CD4-positive, alpha-beta T cell treated with Interleukin-6 for 4 hours (primary cell): ENCODE measurements around the gene DAB2.
A peak's percentile ranks its signal among the peaks of the same experiment; 100 is the strongest.

ENCODE experiments used
- DNase-seq: peaks from one replicate; pipeline ENCODE4 v3.0.0-alpha.2; 2020; ENCODE audit warnings: mixed read lengths

Gene DAB2

DNA sequence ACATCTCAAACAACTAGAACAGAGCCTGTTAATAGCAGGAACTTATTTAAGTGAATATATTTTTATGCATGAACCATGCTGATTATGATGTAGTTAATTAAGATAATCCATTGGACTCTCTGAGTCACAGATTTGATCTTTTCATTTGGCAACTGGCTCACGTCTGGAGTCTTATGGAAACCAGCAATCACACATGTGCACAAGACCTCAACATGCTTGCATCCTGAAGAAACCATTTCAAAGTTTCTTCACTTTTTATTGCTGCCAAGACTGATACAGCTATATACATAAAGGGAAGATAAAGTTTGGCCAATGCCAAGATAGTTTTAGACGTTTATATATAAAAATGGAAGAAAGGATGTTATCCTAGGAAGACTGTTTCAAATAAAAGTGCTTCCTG, 47.2 kb downstream of the DAB2 start:
- DNase-seq: no peak

DNA sequence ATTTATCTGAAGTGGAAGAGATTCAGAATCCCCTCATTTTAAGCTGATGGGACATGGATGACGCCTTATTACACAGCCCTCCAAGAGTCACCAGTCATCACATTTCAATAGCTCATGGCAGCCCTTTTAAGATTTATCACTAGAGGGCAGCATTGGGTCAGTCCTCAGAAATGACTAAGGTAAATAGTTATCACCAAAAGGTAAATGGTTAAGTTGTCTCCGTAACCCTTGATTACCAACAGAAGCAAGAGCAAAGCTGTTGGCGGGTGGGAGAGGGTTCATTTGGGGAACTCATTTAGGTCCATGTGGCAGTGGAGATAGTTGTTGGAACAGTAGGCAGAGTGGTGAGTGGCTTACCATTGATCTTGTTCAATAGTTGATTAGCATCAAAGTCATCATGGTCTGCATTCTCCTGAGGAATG, 48.5 kb downstream of the DAB2 start:
- peak; percentile 20 for DNase-seq

DNA sequence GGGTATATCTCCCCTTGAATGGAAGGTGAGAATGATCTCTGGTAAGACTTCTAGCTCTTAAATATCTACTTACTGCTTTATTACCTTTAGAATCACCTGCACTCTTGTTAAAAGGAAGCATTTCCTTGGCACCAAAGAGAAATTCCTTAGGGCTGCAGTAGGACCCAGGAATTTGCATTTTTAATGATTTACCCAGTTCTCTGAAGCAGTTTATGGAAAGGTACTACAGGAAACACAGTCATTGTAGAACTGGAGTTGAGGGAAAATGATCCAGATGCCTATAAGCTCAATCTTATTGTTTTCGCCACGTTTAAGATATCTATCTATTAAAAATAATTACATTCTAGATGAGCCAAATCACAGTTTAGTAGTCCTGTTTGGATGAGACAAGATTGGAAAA, 51.0 kb downstream of the DAB2 start:
- DNase-seq: no peak

DNA sequence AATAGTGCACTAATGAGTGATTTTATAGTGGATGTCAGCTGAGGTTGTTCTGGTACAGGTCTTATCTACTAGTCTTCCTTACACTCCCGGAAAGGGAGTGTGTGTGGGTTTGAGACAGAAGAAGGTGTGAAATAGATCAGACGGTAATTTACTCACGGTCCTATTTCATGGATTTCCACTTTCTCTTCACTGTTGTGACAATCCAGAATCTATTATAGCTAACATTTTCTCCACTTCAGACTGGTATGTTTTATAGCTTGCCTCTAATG, 53.5 kb downstream of the DAB2 start:
- DNase-seq: no peak

GRCh38 chr5:39370555-39371366, 54.0 kb downstream of the DAB2 start:
- no peak for DNase-seq

GRCh38 chr5:39369123-39369815, 55.5 kb downstream of the DAB2 start:
- DNase-seq: no peak

DNA sequence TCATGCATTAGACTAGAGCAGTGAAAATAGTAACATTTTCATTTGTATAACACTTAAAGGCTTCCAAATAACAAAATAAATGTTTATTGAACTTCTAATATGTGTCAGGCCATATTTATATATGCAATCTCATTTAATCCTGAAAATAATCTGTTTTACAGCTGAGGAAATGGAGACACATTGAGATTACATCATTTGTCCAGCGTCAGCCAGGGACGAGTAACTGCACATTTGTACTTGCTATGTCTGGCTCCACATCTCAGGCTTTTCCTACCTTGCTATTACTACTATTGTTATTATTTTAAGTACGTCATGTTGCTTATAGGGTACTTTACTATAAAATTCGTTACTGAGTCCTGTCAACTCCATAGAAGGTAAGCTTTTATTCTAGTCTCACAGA, 56.7 kb downstream of the DAB2 start:
- DNase-seq: no peak

- DNase-seq: no peak
These were observed 57.1 kb downstream of the DAB2 start for GRCh38 chr5:39367711-39368110.

DNA sequence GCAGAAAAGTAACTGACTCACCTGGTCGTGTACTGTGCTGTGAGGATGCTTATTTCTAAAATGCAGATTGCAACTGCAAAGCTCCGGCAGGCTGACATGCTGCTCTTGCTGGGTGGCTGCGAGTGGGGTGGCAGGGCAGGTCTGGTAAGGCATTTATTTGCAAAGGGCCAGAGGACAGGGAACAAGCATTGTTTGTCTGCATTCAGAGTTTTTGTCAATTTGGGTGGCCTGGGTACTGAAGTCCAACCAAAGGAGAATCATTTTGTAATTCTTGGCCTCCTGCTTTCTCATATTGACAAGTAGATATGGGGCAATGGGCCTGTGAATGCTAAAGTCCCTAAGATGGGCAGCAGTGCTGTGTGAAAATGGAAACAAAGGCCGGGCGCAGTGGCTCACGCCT, 60.4 kb downstream of the DAB2 start, which contains the start of gene C9:
Gene C9, minus strand, starts transcription at position 129 of the 400 bp plus-strand sequence. Its CDS starts 31 bp downstream, at position 98.
- DNase-seq: no peak

- DNase-seq: no peak
These were observed 61.6 kb downstream of the DAB2 start for GRCh38 chr5:39363217-39363616.

- no peak for DNase-seq
These were observed 62.1 kb downstream of the DAB2 start for GRCh38 chr5:39362646-39363045.

DNA sequence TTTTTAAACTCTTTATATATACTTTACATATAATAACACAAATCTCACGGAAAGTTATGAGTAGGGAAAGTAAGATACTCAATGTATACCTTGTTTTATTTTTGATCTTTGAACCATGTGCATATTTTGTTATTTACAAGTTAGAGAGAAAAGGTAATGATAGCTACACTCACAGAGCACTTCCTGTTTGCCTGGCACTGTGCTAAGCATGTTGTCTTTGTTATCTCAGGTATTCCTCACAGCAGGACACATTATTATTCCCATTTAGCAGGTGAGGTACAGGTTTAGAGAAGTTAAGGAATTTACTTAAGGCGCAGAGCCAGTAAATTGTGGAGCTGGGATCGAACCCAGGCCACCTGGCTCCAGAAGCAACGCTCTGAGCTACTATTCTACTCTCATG, 63.5 kb downstream of the DAB2 start:
- no peak for DNase-seq

- DNase-seq: no peak
These were observed 64.2 kb downstream of the DAB2 start for GRCh38 chr5:39360471-39361111.

GRCh38 chr5:39356263-39356662, 68.5 kb downstream of the DAB2 start:
- no peak for DNase-seq

DNA sequence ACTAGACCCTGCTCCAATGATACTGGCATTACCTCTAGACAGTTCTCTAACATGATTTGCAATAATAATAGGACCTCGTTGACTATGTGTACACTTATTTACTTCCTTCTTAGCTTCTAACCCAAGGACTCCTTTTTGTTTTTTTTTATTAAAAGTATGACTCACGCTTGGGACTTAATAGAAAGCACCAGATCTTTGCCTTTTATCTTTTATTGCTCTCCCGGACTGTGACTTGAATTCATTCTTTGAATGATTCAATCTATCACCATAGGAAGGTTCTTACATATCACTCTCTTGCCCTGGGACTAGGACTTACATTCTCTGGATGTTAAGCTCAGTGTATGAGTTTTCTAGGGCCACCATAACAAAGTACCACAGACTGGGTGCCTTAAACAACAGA, 69.5 kb downstream of the DAB2 start:
- DNase-seq: no peak

- DNase-seq: no peak
These were observed 70.9 kb downstream of the DAB2 start for GRCh38 chr5:39353717-39354399.

- DNase-seq: no peak
These were observed 71.8 kb downstream of the DAB2 start for GRCh38 chr5:39352951-39353350.

DNA sequence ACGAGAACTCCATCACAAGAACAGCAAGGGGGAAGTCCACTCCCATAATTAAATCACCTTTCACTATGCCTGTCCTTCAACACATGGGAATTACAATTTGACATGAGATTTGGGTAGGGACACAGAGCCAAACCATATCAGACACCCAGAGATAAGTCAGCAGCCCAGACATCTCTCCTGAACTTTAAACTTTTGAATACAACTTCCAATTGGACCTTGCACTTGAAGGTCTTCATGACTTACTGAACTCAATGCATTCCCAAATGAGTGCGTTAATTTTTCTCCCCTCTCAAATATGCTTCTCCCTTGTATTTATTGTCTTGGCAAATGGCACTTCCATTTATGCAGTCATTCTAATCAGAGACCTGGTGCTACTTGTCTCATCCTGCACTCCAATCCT, 72.6 kb downstream of the DAB2 start:
- DNase-seq: no peak

- DNase-seq: no peak
These were observed 75.3 kb downstream of the DAB2 start for GRCh38 chr5:39349484-39349883.

DNA sequence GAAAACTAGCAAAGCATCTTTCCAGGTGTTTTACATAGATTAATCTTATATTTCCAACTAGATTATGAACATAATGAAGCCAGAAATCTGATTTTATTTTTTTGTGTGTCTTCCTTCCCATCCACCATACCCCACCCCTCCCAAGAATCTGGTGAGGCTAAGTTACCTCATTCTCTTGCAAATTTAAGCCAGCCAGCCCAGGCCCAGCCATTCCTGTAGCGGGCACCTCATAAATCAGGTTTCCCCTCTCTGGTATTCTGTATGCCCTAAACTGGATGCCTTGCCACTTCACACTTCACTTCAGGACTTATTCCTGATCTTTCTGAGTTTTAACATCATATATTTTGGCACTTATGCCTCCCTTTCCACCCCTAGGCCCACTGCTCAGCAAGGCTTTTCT, 82.3 kb downstream of the DAB2 start:
- DNase-seq: no peak

DNA sequence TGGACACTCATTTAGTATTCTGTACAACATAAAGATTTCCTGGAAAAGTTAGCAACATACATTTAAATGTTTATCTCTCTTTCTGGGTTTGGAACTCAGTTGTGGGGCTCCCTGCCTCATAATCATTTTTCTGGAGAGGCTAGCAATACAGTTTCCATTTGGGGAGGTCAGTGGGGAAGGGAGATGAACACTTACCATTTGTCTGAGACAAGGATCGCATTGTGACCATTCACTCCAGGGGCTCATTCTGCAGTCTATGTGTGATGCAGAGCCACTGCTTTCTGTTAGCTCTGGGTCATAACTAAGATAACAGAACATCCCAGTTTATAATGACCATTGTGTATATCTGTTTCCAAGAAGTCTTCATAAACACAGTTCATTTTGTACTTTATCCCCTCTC, 82.9 kb downstream of the DAB2 start:
- DNase-seq: no peak

DNA sequence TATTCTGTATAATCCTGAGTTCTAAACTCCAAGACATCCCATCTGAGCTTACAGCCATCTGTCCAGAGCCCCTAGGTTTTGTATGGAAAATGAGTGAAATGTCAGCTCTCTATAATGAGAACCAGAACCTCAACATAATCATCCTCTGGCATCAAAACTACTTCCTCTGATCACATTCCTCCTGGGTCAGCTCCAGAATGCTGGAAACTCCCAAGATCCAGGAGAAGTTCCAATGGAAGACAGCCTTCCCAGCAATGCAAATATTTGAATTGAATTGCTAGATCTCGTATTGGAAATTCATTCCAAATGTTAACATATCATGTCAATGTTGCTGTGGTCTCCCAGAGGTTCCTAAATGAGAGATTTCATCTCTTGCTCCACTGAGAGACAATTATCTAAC, 84.3 kb downstream of the DAB2 start:
- no peak for DNase-seq

- no peak for DNase-seq
These were observed 87.4 kb downstream of the DAB2 start for GRCh38 chr5:39337252-39337915.
